Measurements from ENCODE around the gene YRDC. TPM values are rescaled to one million over a fixed set of nuclear protein-coding genes. Genes with fewer than 3 reads are reported as not detected.

Gene YRDC
- total and polyA plus RNA-seq, 4 donors, result 4.4 to 9.8 (median 9.4) TPM

DNA sequence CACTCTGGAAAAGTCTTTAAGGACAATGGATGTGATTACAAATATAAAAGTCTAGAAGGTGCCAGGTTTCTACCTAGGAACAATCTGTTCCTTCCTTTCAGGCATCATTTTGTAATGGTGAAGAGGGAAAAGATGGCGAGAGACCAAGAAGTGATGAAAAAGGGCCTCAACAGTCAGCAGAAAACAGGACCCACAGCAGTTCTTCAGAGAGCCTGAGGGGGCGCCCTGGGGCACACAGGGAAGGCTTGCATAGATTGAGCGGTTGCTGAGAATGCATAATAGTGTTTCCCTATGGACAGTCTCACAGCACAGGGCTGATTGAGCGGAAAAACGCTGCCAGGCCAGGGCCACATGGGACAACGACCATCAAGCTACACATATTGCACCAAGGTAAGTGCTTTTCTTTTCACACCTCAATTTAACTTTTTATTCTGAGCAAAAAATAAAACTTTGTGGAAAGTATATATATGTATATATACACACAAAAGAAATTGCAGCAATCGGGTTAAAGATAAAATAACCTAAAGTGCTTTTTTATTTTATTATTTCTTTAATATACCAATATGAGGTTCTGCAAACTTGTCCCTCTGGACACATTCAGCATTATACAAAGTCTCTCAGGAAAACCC is 3.1 kb upstream of the YRDC start:
- no peak overlapping the region for H3K27ac ChIP-seq (ENCODE audit: low read depth in 1 of 2, low read length in 2 of 2)
- DNase-seq (ENCODE audit: low spot score), result peak; percentile 71
- TF ChIP-seq RXRA (IDR thresholded peaks at IDR 0.05) (no peak), YY1 (IDR thresholded peaks at IDR 0.05) (no peak), RAD21 (IDR thresholded peaks at IDR 0.05) (peak; percentile 50 to 75), HNF4G (IDR thresholded peaks at IDR 0.05) (no peak), EGR1 (IDR thresholded peaks at IDR 0.05; ENCODE audit: low read depth in 2 of 2) (no peak), SP1 (IDR thresholded peaks at IDR 0.05) (peak; percentile 12), HNF4A (conservative IDR thresholded peaks at IDR 0.05) (peak in 1 of 2 donors; percentile 10), FOXA1 (IDR thresholded peaks at IDR 0.05) (no peak), JUND (IDR thresholded peaks at IDR 0.05) (no peak), NR2F2 (IDR thresholded peaks at IDR 0.05) (no peak), GABPA (IDR thresholded peaks at IDR 0.05 in 1 of 2, conservative IDR thresholded peaks at IDR 0.05 in 1 of 2) (peak; percentile 14 to 26), FOXA2 (IDR thresholded peaks at IDR 0.05) (no peak), TAF1 (conservative IDR thresholded peaks at IDR 0.05) (no peak)
- TF ChIP-seq, protein P1, sequence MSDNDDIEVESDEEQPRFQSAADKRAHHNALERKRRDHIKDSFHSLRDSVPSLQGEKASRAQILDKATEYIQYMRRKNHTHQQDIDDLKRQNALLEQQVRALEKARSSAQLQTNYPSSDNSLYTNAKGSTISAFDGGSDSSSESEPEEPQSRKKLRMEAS (IDR thresholded peaks at IDR 0.05), result no peak
- TF ChIP-seq, protein P2, sequence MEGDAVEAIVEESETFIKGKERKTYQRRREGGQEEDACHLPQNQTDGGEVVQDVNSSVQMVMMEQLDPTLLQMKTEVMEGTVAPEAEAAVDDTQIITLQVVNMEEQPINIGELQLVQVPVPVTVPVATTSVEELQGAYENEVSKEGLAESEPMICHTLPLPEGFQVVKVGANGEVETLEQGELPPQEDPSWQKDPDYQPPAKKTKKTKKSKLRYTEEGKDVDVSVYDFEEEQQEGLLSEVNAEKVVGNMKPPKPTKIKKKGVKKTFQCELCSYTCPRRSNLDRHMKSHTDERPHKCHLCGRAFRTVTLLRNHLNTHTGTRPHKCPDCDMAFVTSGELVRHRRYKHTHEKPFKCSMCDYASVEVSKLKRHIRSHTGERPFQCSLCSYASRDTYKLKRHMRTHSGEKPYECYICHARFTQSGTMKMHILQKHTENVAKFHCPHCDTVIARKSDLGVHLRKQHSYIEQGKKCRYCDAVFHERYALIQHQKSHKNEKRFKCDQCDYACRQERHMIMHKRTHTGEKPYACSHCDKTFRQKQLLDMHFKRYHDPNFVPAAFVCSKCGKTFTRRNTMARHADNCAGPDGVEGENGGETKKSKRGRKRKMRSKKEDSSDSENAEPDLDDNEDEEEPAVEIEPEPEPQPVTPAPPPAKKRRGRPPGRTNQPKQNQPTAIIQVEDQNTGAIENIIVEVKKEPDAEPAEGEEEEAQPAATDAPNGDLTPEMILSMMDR (IDR thresholded peaks at IDR 0.05; ENCODE audit: low read depth, low read length, missing input control), result peak; percentile 77
- TF ChIP-seq, protein P3, sequence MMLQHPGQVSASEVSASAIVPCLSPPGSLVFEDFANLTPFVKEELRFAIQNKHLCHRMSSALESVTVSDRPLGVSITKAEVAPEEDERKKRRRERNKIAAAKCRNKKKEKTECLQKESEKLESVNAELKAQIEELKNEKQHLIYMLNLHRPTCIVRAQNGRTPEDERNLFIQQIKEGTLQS (IDR thresholded peaks at IDR 0.05), result no peak
- TF ChIP-seq, protein P4, sequence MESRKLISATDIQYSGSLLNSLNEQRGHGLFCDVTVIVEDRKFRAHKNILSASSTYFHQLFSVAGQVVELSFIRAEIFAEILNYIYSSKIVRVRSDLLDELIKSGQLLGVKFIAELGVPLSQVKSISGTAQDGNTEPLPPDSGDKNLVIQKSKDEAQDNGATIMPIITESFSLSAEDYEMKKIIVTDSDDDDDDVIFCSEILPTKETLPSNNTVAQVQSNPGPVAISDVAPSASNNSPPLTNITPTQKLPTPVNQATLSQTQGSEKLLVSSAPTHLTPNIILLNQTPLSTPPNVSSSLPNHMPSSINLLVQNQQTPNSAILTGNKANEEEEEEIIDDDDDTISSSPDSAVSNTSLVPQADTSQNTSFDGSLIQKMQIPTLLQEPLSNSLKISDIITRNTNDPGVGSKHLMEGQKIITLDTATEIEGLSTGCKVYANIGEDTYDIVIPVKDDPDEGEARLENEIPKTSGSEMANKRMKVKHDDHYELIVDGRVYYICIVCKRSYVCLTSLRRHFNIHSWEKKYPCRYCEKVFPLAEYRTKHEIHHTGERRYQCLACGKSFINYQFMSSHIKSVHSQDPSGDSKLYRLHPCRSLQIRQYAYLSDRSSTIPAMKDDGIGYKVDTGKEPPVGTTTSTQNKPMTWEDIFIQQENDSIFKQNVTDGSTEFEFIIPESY (IDR thresholded peaks at IDR 0.05), result no peak
- TF ChIP-seq, protein P5, sequence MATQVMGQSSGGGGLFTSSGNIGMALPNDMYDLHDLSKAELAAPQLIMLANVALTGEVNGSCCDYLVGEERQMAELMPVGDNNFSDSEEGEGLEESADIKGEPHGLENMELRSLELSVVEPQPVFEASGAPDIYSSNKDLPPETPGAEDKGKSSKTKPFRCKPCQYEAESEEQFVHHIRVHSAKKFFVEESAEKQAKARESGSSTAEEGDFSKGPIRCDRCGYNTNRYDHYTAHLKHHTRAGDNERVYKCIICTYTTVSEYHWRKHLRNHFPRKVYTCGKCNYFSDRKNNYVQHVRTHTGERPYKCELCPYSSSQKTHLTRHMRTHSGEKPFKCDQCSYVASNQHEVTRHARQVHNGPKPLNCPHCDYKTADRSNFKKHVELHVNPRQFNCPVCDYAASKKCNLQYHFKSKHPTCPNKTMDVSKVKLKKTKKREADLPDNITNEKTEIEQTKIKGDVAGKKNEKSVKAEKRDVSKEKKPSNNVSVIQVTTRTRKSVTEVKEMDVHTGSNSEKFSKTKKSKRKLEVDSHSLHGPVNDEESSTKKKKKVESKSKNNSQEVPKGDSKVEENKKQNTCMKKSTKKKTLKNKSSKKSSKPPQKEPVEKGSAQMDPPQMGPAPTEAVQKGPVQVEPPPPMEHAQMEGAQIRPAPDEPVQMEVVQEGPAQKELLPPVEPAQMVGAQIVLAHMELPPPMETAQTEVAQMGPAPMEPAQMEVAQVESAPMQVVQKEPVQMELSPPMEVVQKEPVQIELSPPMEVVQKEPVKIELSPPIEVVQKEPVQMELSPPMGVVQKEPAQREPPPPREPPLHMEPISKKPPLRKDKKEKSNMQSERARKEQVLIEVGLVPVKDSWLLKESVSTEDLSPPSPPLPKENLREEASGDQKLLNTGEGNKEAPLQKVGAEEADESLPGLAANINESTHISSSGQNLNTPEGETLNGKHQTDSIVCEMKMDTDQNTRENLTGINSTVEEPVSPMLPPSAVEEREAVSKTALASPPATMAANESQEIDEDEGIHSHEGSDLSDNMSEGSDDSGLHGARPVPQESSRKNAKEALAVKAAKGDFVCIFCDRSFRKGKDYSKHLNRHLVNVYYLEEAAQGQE (IDR thresholded peaks at IDR 0.05), result no peak
- WGBS, result 53% methylated on average over 7 of the region's 7 CpGs
- no peaks in the 10 kb centered on the region for H3K9me3 ChIP-seq (ENCODE audit: control insufficient read depth in 4 of 4, low read length in 3 of 4)
- no peaks in the 10 kb centered on the region for H3K27me3 ChIP-seq (ENCODE audit: control insufficient read depth in 4 of 4, insufficient read depth in 4 of 4, low read length in 3 of 4)
- H3K9ac ChIP-seq (ENCODE audit: low read depth in 1 of 2, low read length in 2 of 2), result no peak overlapping the region
- peaks cover 3 to 23% (median 9%) of the 10 kb centered on the region in 4 donors for H3K36me3 ChIP-seq (ENCODE audit: control insufficient read depth in 4 of 4, insufficient read depth in 3 of 4, low read depth in 1 of 4, low read length in 3 of 4)
- no peak overlapping the region for H3K4me3 ChIP-seq (ENCODE audit: low read depth in 1 of 3, low read length in 3 of 3)
- H3K4me1 ChIP-seq (ENCODE audit: control insufficient read depth in 4 of 4, insufficient read depth in 4 of 4, low read length in 3 of 4), result peaks cover 6 to 24% (median 20%) of the 10 kb centered on the region in 4 donors
